Measurements from ENCODE around the gene CLCN2.

Gene CLCN2

DNA sequence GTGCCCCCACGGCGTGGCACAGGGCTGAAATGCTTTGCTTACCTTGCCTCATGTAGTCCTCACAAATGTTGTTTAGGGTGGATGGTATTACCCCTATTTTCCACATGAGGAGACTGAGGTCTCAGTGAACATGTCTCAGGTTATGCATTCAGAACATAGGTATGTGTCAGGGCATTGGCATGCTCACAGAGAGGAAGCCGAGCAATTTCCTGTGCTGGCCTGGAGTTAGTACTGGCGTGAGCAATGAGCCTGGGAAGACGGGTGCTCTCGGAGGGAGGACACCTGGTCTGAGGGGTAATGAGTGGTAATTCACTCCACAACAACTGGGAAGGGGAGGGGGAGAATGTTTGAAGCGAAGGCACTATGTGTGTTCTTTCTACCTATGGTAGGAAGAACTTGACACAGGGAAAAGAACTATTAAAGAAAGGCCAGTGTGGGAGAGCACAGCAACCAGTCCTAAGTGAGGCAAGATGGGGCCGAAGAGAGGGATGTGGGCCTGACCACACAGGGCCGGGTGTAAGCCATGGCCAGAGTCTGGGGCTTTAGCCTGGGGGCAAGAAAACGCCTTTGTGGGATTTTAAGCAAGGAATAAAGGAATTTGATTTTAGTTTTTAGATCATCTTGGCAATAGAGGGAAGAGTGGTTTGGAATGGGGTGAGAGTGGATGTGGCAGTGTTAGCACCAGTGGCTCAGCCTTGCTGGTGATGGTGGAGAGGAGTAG, 28.9 kb downstream of the CLCN2 start:
- TF ChIP-seq, protein P1, sequence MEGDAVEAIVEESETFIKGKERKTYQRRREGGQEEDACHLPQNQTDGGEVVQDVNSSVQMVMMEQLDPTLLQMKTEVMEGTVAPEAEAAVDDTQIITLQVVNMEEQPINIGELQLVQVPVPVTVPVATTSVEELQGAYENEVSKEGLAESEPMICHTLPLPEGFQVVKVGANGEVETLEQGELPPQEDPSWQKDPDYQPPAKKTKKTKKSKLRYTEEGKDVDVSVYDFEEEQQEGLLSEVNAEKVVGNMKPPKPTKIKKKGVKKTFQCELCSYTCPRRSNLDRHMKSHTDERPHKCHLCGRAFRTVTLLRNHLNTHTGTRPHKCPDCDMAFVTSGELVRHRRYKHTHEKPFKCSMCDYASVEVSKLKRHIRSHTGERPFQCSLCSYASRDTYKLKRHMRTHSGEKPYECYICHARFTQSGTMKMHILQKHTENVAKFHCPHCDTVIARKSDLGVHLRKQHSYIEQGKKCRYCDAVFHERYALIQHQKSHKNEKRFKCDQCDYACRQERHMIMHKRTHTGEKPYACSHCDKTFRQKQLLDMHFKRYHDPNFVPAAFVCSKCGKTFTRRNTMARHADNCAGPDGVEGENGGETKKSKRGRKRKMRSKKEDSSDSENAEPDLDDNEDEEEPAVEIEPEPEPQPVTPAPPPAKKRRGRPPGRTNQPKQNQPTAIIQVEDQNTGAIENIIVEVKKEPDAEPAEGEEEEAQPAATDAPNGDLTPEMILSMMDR (IDR thresholded peaks at IDR 0.05; ENCODE audit: poor library complexity, severe bottlenecking) = peak; percentile 11
- peaks cover 36% of the 10 kb centered on the region for H3K4me1 ChIP-seq (ENCODE audit: insufficient read depth, poor library complexity, severe bottlenecking)
- H3K36me3 ChIP-seq (ENCODE audit: low read depth) = peaks cover 86% of the 10 kb centered on the region
- peak overlapping the region; percentile 98 for H3K27ac ChIP-seq (ENCODE audit: poor library complexity, severe bottlenecking)
- H3K9me3 ChIP-seq (ENCODE audit: severe bottlenecking) = no peaks in the 10 kb centered on the region
- H3K4me3 ChIP-seq (ENCODE audit: severe bottlenecking) = no peak overlapping the region
- peak; percentile 81 for ATAC-seq (ENCODE audit: low read depth)
- no peaks in the 10 kb centered on the region for H3K27me3 ChIP-seq (ENCODE audit: insufficient read depth, poor library complexity, severe bottlenecking)
- DNase-seq (ENCODE audit: low spot score) = peak; percentile 86

DNA sequence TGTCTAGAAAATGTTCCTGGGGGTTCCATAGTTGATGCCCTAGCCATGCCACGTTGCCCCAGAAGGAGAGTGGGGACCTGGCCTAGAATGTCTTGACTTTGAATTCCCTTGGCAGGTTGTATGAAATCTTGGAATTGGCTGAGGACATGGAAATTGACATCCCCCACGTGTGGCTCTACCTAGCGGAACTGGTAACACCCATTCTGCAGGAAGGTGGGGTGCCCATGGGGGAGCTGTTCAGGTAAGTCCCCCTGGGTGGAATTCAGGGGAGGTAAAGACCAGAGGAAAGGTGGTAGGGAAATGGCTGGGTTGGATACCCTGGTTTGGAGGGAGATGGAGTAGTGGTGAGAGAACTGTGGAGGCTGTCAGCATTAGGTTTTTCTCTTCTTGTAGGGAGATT, 32.9 kb downstream of the CLCN2 start:
- H3K4me3 ChIP-seq (ENCODE audit: severe bottlenecking) = no peak overlapping the region
- peaks cover 100% of the 10 kb centered on the region for H3K36me3 ChIP-seq (ENCODE audit: low read depth)
- ATAC-seq (ENCODE audit: low read depth) (no peak), DNase-seq (ENCODE audit: low spot score) (no peak)
- H3K9me3 ChIP-seq (ENCODE audit: severe bottlenecking) = no peaks in the 10 kb centered on the region
- peaks cover 18% of the 10 kb centered on the region for H3K4me1 ChIP-seq (ENCODE audit: insufficient read depth, poor library complexity, severe bottlenecking)
- no peaks in the 10 kb centered on the region for H3K27me3 ChIP-seq (ENCODE audit: insufficient read depth, poor library complexity, severe bottlenecking)
- TF ChIP-seq, protein P1 (IDR thresholded peaks at IDR 0.05; ENCODE audit: poor library complexity, severe bottlenecking) = no peak
- no peak overlapping the region for H3K27ac ChIP-seq (ENCODE audit: poor library complexity, severe bottlenecking)

DNA sequence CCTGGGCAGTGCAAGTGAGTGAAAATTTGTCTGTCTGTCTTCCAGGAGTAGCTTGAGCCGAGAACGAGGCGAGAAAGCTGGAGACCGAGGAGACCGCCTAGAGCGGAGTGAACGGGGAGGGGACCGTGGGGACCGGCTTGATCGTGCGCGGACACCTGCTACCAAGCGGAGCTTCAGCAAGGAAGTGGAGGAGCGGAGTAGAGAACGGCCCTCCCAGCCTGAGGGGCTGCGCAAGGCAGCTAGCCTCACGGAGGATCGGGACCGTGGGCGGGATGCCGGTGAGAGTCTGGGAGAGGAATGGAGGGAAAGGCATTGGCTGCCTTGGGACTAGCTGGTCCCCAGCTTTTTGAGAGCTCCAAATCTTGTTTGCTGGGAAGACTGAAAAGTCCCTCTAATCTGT, 34.2 kb downstream of the CLCN2 start:
- Histone ChIP-seq H3K4me1 (ENCODE audit: insufficient read depth, poor library complexity, severe bottlenecking) (peaks cover 6% of the 10 kb centered on the region), H3K9me3 (ENCODE audit: severe bottlenecking) (no peaks in the 10 kb centered on the region), H3K27ac (ENCODE audit: poor library complexity, severe bottlenecking) (no peak overlapping the region), H3K27me3 (ENCODE audit: insufficient read depth, poor library complexity, severe bottlenecking) (no peaks in the 10 kb centered on the region), H3K4me3 (ENCODE audit: severe bottlenecking) (no peak overlapping the region), H3K36me3 (ENCODE audit: low read depth) (peaks cover 100% of the 10 kb centered on the region)
- TF ChIP-seq, protein P1 (IDR thresholded peaks at IDR 0.05; ENCODE audit: poor library complexity, severe bottlenecking) = no peak
- no peak for DNase-seq (ENCODE audit: low spot score)
- no peak for ATAC-seq (ENCODE audit: low read depth)

DNA sequence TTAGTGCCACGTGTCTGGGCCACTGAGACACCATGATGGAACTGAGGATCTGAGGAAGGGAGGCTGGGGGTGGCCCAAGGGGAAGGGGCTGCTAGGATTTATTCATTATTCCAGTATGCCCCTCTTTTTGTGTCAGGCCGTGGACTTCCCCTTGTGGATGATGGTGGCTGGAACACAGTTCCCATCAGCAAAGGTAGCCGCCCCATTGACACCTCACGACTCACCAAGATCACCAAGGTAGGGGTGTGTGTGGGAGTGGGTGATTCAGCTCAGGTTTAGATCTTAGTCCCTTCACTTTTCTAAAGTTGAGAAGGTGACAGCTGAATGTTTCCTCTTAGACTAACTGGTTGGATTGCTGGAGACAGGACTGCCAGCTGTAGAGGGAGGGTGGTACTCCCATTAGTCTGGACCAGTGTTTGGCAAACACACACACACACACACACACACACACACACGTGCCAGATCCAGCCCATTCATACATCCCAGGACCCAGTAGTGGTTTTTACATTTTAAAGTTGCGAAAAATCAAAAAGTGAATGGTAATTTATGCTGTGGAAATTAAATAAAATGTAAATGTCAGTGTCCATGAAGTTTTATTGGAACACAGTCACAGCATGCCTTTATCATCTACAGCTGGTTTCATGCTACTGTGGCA, 35.6 kb downstream of the CLCN2 start:
- Histone ChIP-seq H3K9me3 (ENCODE audit: severe bottlenecking) (no peaks in the 10 kb centered on the region), H3K4me3 (ENCODE audit: severe bottlenecking) (no peak overlapping the region), H3K36me3 (ENCODE audit: low read depth) (peaks cover 100% of the 10 kb centered on the region), H3K4me1 (ENCODE audit: insufficient read depth, poor library complexity, severe bottlenecking) (no peaks in the 10 kb centered on the region), H3K27ac (ENCODE audit: poor library complexity, severe bottlenecking) (no peak overlapping the region), H3K27me3 (ENCODE audit: insufficient read depth, poor library complexity, severe bottlenecking) (no peaks in the 10 kb centered on the region)
- DNase-seq (ENCODE audit: low spot score) = no peak
- ATAC-seq (ENCODE audit: low read depth) = peak; percentile 35; the same call in 1 of the 3 replicates
- TF ChIP-seq, protein P1 (IDR thresholded peaks at IDR 0.05; ENCODE audit: poor library complexity, severe bottlenecking) = no peak

DNA sequence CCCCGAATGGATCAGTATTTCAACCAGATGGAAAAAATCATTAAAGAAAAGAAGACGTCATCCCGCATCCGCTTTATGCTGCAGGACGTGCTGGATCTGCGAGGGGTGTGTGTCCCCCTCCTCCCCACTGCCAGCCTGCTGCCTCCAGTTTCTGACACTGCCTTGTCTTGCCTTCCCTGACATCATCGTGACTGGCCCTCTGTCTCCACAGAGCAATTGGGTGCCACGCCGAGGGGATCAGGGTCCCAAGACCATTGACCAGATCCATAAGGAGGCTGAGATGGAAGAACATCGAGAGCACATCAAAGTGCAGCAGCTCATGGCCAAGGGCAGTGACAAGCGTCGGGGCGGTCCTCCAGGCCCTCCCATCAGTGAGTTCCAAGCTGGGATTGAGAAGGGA, 36.1 kb downstream of the CLCN2 start:
- peaks cover 3% of the 10 kb centered on the region for H3K4me1 ChIP-seq (ENCODE audit: insufficient read depth, poor library complexity, severe bottlenecking)
- TF ChIP-seq, protein P1 (IDR thresholded peaks at IDR 0.05; ENCODE audit: poor library complexity, severe bottlenecking) = no peak
- ATAC-seq (ENCODE audit: low read depth) = no peak
- DNase-seq (ENCODE audit: low spot score) = no peak
- H3K4me3 ChIP-seq (ENCODE audit: severe bottlenecking) = no peak overlapping the region
- no peak overlapping the region for H3K27ac ChIP-seq (ENCODE audit: poor library complexity, severe bottlenecking)
- no peaks in the 10 kb centered on the region for H3K9me3 ChIP-seq (ENCODE audit: severe bottlenecking)
- peaks cover 100% of the 10 kb centered on the region for H3K36me3 ChIP-seq (ENCODE audit: low read depth)
- H3K27me3 ChIP-seq (ENCODE audit: insufficient read depth, poor library complexity, severe bottlenecking) = no peaks in the 10 kb centered on the region

Measured in RWPE2 (cell line).